Hepatocyte (in vitro differentiated cells): Measurements from ENCODE around the gene ZNF382. TPM values are rescaled to one million over a fixed set of nuclear protein-coding genes. Genes with fewer than 3 reads are reported as not detected.
A peak's percentile ranks its signal among the peaks of the same experiment; 100 is the strongest.

Source experiments
- DNase-seq: peaks from one replicate; pipeline ENCODE4 v3.0.0-alpha.2; 2016; ENCODE audit warnings: low spot score
- H2AFZ ChIP-seq: fragments of 200-600 bp; sonication (generic); 2 replicates; pipeline ENCODE4 v1.6.0; 2016; ENCODE audit warnings: antibody characterized with exemption, mild to moderate bottlenecking
- H3K27ac ChIP-seq: fragments of 200-600 bp; sonication (generic); 2 replicates; pipeline ENCODE4 v1.5.1; 2016; ENCODE audit warnings: mild to moderate bottlenecking
- H3K27me3 ChIP-seq: fragments of 200-600 bp; sonication (generic); 2 replicates; pipeline ENCODE4 v1.6.1; 2016
- H3K36me3 ChIP-seq: fragments of 200-600 bp; sonication (generic); replicated peaks from 2 replicates; pipeline ENCODE4 v1.5.1; 2016; ENCODE audit warnings: low read depth; ENCODE audit not compliant: insufficient read depth
- H3K4me1 ChIP-seq: fragments of 200-600 bp; sonication (generic); 2 replicates; pipeline ENCODE4 v1.5.1; 2016; ENCODE audit warnings: mild to moderate bottlenecking, moderate library complexity; ENCODE audit not compliant: insufficient read depth
- H3K4me2 ChIP-seq: fragments of 200-600 bp; sonication (generic); 2 replicates; pipeline ENCODE4 v1.6.0; 2016
- H3K4me3 ChIP-seq: fragments of 200-600 bp; sonication (generic); 2 replicates; pipeline ENCODE4 v1.5.1; 2016; ENCODE audit warnings: mild to moderate bottlenecking
- H3K79me2 ChIP-seq: fragments of 200-600 bp; sonication (generic); 2 replicates; pipeline ENCODE4 v1.6.0; 2017; ENCODE audit warnings: mild to moderate bottlenecking
- H3K9me2 ChIP-seq: fragments of 200-600 bp; sonication (generic); replicated peaks from 2 replicates; pipeline ENCODE4 v1.6.0; 2017; ENCODE audit warnings: mild to moderate bottlenecking; ENCODE audit not compliant: insufficient read depth
- H3K9me3 ChIP-seq: fragments of 200-600 bp; sonication (generic); 2 replicates; pipeline ENCODE4 v1.5.1; 2016; ENCODE audit warnings: low read depth, mild to moderate bottlenecking
- H4K20me1 ChIP-seq: fragments of 200-600 bp; sonication (generic); 2 replicates; pipeline ENCODE4 v1.6.0; 2016; ENCODE audit warnings: mild to moderate bottlenecking; ENCODE audit not compliant: insufficient read depth, poor library complexity, severe bottlenecking
- EZH2 ChIP-seq: fragments of 200-600 bp; sonication (generic); IDR thresholded peaks from 2 replicates; pipeline ENCODE4 v1.6.1; 2016; ENCODE audit warnings: antibody characterized with exemption, mild to moderate bottlenecking, borderline replicate concordance
- EZH2phosphoT487 ChIP-seq: fragments of 200-600 bp; sonication (generic); IDR thresholded peaks from one replicate; pipeline ENCODE4 v1.6.1; 2018; ENCODE audit warnings: antibody characterized with exemption, mild to moderate bottlenecking, low read depth, moderate library complexity; ENCODE audit not compliant: unreplicated experiment, severe bottlenecking
- WGBS: methylation state at CpG from one replicate; pipeline ENCODE4 v1.1.6; 2016; ENCODE audit warnings: low lambda C conversion rate; ENCODE audit errors: missing lambda C conversion rate; 5-methylcytosine and 5-hydroxymethylcytosine counted together
- polyA plus RNA-seq: library from polyadenylated mRNA; unstranded; fragments of >200 nt; fragmentation: Nextera tagmentation; extraction: Ambion mirVana; gene quantifications from 2 replicates; pipeline ENCODE4 v1.2.1, GENCODE V29; 2016
- total RNA-seq: library from RNA; depleted of rRNA; stranded (reverse); fragments of >200 nt; gene quantifications from 2 replicates; pipeline ENCODE4 v1.2.3, GENCODE V29; 2014
- TF ChIP-seq, protein P1 (sequence below): fragments of 200-600 bp; sonication (generic); IDR thresholded peaks from 2 replicates; pipeline ENCODE4 v1.5.1; 2016; ENCODE audit warnings: antibody characterized with exemption, mild to moderate bottlenecking; ENCODE audit not compliant: poor library complexity

The ZNF382 gene
- total RNA-seq: 6.2 and 10.3 TPM in 2 replicates
- polyA plus RNA-seq: 2.4 and 4.7 TPM in 2 replicates

DNA sequence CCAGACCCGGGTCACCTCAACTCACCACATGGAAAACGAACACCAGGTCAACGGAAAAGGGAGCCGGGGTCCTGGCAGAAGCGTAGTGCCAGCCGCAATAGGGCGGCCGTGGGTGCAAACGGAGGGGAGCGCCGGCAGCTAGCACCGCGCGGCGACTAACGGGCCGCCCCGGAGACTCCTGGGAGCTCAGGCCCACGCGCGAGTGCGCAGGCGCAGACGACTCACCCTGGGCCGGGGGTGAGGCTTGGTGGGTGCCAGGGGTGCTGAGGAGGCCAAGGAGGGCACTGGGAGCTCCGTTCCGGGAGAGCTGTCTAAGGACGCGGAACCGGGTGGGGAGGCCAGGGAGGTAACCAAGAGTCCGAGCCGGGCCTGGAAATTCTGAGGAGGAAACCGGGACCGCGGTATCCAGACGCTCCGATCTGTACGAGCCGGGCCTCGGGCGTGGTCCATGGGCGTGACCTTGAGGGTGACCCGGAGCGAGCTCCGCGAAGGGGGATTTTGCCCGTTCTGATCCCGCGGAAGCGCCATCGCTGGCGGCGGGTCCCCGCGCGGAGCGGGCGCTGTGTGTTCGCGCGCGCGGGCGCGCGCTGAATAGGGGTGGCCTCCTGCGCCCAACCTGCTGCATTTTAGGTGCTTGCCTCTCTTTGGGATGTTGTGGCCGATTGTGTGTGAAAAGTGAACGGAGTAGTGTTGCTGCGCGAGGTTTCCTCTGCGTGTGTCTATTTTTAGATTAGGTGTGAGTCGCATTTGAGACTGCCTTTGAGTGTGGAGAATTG is at the start of gene ZNF382:
Gene ZNF382, plus strand, starts transcription at position 213 of the 776 bp plus-strand sequence. CDS start 4,602 bp downstream, outside the sequence.
- peak; percentile 91 for DNase-seq
- H3K4me2 ChIP-seq: peak within 1 kb of the TSS; percentile 96
- H3K79me2 ChIP-seq: peaks cover 15% of the 10 kb centered on the region
- no peaks in the 10 kb centered on the region for H3K9me3 ChIP-seq
- H3K9me2 ChIP-seq: no peaks in the 10 kb centered on the region
- WGBS: 1% methylated on average over 69 of the region's 73 CpGs
- H3K4me1 ChIP-seq: peaks cover 5% of the 10 kb centered on the region
- no peaks in the 10 kb centered on the region for H3K36me3 ChIP-seq
- H2AFZ ChIP-seq: peak within 1 kb of the TSS; percentile 99
- TF ChIP-seq EZH2phosphoT487: no peak
- TF ChIP-seq, protein P1, sequence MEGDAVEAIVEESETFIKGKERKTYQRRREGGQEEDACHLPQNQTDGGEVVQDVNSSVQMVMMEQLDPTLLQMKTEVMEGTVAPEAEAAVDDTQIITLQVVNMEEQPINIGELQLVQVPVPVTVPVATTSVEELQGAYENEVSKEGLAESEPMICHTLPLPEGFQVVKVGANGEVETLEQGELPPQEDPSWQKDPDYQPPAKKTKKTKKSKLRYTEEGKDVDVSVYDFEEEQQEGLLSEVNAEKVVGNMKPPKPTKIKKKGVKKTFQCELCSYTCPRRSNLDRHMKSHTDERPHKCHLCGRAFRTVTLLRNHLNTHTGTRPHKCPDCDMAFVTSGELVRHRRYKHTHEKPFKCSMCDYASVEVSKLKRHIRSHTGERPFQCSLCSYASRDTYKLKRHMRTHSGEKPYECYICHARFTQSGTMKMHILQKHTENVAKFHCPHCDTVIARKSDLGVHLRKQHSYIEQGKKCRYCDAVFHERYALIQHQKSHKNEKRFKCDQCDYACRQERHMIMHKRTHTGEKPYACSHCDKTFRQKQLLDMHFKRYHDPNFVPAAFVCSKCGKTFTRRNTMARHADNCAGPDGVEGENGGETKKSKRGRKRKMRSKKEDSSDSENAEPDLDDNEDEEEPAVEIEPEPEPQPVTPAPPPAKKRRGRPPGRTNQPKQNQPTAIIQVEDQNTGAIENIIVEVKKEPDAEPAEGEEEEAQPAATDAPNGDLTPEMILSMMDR: no peak
- no peak for TF ChIP-seq EZH2
- no peaks in the 10 kb centered on the region for H4K20me1 ChIP-seq
- H3K27me3 ChIP-seq: no peaks in the 10 kb centered on the region
- peak within 1 kb of the TSS; percentile 97 for H3K4me3 ChIP-seq
- H3K27ac ChIP-seq: peak within 1 kb of the TSS; percentile 73

- peaks cover 68% of the 10 kb centered on the region for H3K9me3 ChIP-seq
Observed at GRCh38 chr19:36564391-36564790, 40.7 kb upstream of the ZNF382 start.

GRCh38 chr19:36572593-36573019 is 32.5 kb upstream of the ZNF382 start:
- Histone ChIP-seq H3K36me3 (no peaks in the 10 kb centered on the region), H3K4me2 (peak overlapping the region; percentile 85), H3K4me3 (peak overlapping the region; percentile 70), H2AFZ (peak overlapping the region; percentile 70), H3K9me2 (no peaks in the 10 kb centered on the region), H3K27ac (peak overlapping the region; percentile 95), H3K27me3 (no peaks in the 10 kb centered on the region), H3K79me2 (peaks cover 93% of the 10 kb centered on the region), H3K9me3 (peaks cover 12% of the 10 kb centered on the region), H3K4me1 (peaks cover 10% of the 10 kb centered on the region), H4K20me1 (no peaks in the 10 kb centered on the region)
- TF ChIP-seq EZH2phosphoT487 (no peak), EZH2 (no peak)
- TF ChIP-seq, protein P1: no peak
- DNase-seq: no peak
- WGBS: 1% methylated on average over 11 of the region's 11 CpGs

More at GRCh38 chr19:36564391-36564790, 40.7 kb upstream of the ZNF382 start:
- Histone ChIP-seq H3K27me3 (no peaks in the 10 kb centered on the region), H4K20me1 (no peaks in the 10 kb centered on the region), H3K36me3 (peaks cover 10% of the 10 kb centered on the region), H3K4me3 (no peak overlapping the region), H3K27ac (no peak overlapping the region), H3K79me2 (peaks cover 86% of the 10 kb centered on the region), H3K4me2 (no peak overlapping the region), H2AFZ (no peak overlapping the region), H3K4me1 (no peaks in the 10 kb centered on the region), H3K9me2 (no peaks in the 10 kb centered on the region)
- WGBS: 95% methylated on average over 1 of the region's 1 CpG
- DNase-seq: no peak
- TF ChIP-seq EZH2phosphoT487: no peak
- TF ChIP-seq, protein P1: no peak
